ENCODE results near the gene TBC1D12.

- TF ChIP-seq CTCF (IDR thresholded peaks at IDR 0.05) = no peak
- TF ChIP-seq POLR2AphosphoS5 (IDR thresholded peaks at IDR 0.05) = no peak
These were observed 54.6 kb downstream of the TBC1D12 start for GRCh38 chr10:94456942-94457341.
